ENCODE results near the gene NDUFAF7. TPM values are rescaled to one million over a fixed set of nuclear protein-coding genes. Genes with fewer than 3 reads are reported as not detected.

NDUFAF7 gene
- total and polyA plus RNA-seq, 10 of the 15 experiments (the other 5 are each of a cell fraction or from before 2014, with no cell fraction given), result 16.6 to 39.5 (median 24.3) TPM

DNA sequence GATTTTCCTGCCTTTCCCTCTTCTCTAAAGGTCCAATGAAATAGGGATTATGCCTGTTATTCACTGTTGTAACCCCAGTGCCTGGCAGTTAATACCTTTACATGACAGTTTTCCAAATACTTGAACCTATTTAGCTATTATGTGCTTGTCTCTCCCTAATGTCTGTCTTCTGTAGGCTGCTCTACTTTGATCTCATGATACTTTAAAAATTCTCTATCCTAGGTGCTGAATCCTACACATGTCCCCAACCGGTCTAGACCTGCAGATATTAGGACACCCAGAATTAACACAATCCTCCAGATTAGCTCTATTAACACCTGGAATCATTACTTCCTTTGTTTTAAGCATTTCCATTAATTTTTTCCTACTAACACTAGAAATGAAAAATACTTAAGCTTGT is 7.4 kb upstream of the NDUFAF7 start:
- H3K9me3 ChIP-seq (replicated peaks; ENCODE audit: control insufficient read depth, insufficient read depth, low read length), result no peaks in the 10 kb centered on the region
- no peaks in the 10 kb centered on the region for H4K20me1 ChIP-seq (ENCODE audit: control insufficient read depth, insufficient read depth)
- intact Hi-C loops (cut with micrococcal nuclease; ENCODE audit: unreplicated experiment), result no loop called here
- no peak overlapping the region for H3K4me3 ChIP-seq
- H3K79me2 ChIP-seq (ENCODE audit: control insufficient read depth, insufficient read depth, low read length), result peaks cover 35% of the 10 kb centered on the region
- in situ Hi-C loops (cut with MboI), result no loop called here
- 96% methylated on average over 1 of the region's 1 CpG for WGBS (ENCODE audit: insufficient coverage, insufficient replicate concordance, low lambda C conversion rate, missing lambda C conversion rate)
- no peak overlapping the region for H3K9ac ChIP-seq (ENCODE audit: control insufficient read depth, insufficient read depth, low read length)
- DNase-seq (ENCODE audit: low read depth, low spot score) (no peak), FAIRE-seq (no peak), ATAC-seq (peak; percentile 67)
- no peak overlapping the region for H2AFZ ChIP-seq (ENCODE audit: control insufficient read depth, low read depth, low read length)
- no peak overlapping the region for H3K27ac ChIP-seq (ENCODE audit: control insufficient read depth, insufficient read depth)
- H3K4me2 ChIP-seq (ENCODE audit: control insufficient read depth, insufficient read depth), result no peak overlapping the region
- H3K27me3 ChIP-seq (replicated peaks in 1 of 2; ENCODE audit: control insufficient read depth in 2 of 2, insufficient read depth in 2 of 2, low read length in 1 of 2), result no peaks in the 10 kb centered on the region
- H3K4me1 ChIP-seq (ENCODE audit: control insufficient read depth, insufficient read depth, low read length), result no peaks in the 10 kb centered on the region; the same call in 1 of the 2 replicates
- TF ChIP-seq, protein P1, sequence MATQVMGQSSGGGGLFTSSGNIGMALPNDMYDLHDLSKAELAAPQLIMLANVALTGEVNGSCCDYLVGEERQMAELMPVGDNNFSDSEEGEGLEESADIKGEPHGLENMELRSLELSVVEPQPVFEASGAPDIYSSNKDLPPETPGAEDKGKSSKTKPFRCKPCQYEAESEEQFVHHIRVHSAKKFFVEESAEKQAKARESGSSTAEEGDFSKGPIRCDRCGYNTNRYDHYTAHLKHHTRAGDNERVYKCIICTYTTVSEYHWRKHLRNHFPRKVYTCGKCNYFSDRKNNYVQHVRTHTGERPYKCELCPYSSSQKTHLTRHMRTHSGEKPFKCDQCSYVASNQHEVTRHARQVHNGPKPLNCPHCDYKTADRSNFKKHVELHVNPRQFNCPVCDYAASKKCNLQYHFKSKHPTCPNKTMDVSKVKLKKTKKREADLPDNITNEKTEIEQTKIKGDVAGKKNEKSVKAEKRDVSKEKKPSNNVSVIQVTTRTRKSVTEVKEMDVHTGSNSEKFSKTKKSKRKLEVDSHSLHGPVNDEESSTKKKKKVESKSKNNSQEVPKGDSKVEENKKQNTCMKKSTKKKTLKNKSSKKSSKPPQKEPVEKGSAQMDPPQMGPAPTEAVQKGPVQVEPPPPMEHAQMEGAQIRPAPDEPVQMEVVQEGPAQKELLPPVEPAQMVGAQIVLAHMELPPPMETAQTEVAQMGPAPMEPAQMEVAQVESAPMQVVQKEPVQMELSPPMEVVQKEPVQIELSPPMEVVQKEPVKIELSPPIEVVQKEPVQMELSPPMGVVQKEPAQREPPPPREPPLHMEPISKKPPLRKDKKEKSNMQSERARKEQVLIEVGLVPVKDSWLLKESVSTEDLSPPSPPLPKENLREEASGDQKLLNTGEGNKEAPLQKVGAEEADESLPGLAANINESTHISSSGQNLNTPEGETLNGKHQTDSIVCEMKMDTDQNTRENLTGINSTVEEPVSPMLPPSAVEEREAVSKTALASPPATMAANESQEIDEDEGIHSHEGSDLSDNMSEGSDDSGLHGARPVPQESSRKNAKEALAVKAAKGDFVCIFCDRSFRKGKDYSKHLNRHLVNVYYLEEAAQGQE (IDR thresholded peaks at IDR 0.05; ENCODE audit: low read depth, low read length), result peak; percentile 68; the same call in 1 of the 2 replicates
- no peak for TF ChIP-seq CBX5 (IDR thresholded peaks at IDR 0.05; ENCODE audit: low read depth)
- peak; percentile 53; the same call in 1 of the 2 replicates for TF ChIP-seq SIN3A (IDR thresholded peaks at IDR 0.05; ENCODE audit: low read depth, low read length)
- TF ChIP-seq MXI1 (IDR thresholded peaks at IDR 0.05; ENCODE audit: low read depth, low read length), result peak; percentile 77; the same call in 1 of the 2 replicates
- no peak for TF ChIP-seq KLF5 (IDR thresholded peaks at IDR 0.05; ENCODE audit: partially characterized antibody)
- SMC1A ChIA-PET (ENCODE audit: uncharacterized antibody, unreplicated experiment), result interaction anchor here (1.1 to 1.3 kb wide), 3 partner anchors 23 to 67 kb away, joined by 3 to 5 read pairs (median 4); partner anchors contain the start of gene EIF2AK2
- peaks cover 7 to 18% of the 10 kb centered on the region in 2 experiments; a peak in 3 of 4 replicates for H3K36me3 ChIP-seq (ENCODE audit: control insufficient read depth in 2 of 2, insufficient read depth in 2 of 2, low read length in 1 of 2)
- POLR2A ChIA-PET, result interaction anchor here (1.1 kb wide), 1 partner anchor 10 kb away, joined by 3 read pairs; no protein-coding TSS in a partner anchor
- no TSS peak for BruUV-seq (replicated peaks)
- RAD21 ChIA-PET (ENCODE audit: unreplicated experiment), result no interaction called here
- CTCF ChIA-PET, result interaction anchor here (0.9 to 2.0 kb wide), 2 partner anchors 12 to 55 kb away, joined by 4 to 7 read pairs; no protein-coding TSS in a partner anchor
